ENCODE results near the gene OTOF.

The OTOF gene

DNA sequence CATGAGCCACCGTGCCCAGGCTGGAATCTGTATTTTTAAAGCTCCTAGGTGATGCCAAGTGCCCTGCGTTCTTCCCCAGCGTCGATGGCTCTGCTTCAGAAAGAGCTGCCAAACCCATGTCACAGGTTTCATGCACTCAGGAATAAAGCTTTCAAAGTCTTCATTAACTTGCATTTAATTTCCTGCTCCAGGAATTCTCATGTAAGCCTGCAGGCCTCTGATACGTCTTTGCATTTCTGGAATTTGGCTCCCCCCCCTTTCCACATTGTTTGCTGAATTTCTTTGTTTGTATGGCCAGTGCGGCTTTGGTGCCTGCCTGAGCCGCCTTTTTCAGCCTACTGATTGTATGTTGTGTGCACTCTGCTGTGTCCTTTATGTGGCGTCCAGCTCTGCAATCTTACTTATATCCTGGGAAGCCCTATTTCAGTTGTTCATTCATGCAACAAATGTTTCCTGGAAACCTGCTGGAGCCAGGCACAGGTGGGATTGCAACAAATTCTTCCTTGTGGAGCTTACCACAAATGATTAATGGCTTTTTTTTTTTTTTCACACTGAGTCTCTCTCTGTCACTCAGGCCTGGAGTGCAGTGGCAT, 17.9 kb upstream of the OTOF start:
- no peak for FAIRE-seq

DNA sequence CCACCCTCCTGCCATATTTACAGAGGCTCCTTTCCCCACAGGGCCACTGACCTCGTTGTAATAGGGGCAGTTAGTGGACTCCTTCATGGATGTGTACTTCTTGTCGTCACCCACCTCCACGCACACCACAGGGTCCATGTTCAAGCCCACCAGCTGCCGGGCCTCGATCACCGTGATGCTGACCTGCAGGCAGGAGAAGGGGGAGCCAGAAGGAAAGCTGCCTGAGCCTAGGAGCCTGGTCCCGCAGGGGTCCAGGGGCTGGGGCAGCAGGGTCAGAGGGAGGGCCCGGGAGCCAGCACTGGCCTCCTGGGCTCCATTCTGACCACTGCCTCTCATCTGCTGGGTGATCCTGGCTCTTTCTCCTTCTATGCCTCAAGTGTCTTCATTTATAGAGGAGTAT, 17.0 kb upstream of the OTOF start:
- no peak for FAIRE-seq

DNA sequence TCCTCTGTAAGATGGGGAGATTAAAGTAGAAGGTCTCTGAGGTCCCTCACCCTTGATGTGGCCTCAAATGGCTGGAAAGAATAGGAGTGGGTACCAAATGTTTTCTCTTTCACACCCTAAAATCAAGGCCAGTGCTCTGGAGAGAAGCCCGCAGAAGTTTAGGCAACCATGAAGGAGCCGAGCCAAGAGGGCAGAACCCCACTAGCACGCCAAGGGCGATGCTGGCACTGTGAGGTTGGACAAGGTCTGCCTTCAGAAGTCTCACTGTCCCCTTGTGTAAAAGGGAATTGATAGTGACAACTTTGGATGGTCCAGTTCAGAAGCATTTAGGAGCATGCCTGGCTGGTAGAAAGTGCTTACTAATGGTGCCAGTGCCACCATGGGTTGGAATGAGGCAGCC, 16.3 kb upstream of the OTOF start:
- FAIRE-seq, result no peak

DNA sequence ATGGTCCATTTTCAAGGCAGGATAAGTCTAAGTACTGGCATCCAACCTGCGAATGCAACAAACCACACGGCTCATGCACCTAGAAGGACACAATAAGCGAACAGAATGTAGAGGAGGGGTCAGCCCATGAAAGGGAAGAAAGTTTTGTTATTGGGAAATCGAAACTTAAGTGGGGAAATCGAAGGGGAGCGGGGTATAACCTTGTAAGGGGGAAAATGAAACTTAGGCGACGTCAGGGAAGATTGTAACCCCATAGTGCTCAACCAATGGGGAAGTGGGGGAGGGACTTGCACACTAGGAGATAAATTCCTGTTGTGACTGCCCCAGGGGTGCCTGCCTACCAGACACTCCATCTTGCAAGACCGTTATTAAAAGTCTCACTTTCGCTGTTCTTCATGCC, 15.6 kb upstream of the OTOF start:
- no peak for FAIRE-seq

DNA sequence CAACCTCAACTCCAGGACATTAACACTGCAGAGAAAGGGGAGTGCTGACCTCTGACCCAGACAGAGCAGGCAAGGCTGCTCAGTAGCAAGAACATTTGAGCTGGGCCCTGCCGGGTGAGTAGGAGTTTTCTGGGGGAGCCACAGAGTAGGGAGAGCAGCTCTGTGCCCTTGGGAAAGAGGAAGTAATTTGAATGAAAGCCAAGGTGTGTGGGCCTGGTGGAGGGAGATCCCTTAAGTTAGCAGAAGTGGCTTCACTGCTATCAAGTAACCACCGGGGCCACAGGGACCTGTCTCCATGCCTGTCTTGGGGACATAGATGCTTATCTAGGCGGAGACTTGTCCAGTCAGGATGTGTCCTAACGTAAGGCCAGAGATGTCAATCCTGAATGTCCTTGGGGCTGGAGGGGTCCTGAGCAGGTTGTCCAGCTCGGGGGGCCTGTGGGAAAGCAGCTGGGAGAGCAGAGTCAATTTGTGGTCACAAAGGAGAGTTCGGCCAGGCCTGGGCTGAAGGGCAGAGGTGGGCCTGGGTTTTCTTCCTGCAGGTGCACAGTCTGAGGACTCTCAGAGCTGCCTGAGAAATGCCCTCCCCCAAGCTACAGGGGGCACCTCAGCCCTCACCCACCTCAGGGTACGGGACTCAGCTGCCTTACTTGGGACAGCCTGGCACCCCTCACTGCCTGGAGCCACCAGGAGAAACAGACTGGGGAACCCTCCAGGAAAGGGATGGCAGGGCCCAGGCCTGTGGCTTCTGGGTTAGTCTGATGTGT, 15.0 kb upstream of the OTOF start:
- no peak for FAIRE-seq

DNA sequence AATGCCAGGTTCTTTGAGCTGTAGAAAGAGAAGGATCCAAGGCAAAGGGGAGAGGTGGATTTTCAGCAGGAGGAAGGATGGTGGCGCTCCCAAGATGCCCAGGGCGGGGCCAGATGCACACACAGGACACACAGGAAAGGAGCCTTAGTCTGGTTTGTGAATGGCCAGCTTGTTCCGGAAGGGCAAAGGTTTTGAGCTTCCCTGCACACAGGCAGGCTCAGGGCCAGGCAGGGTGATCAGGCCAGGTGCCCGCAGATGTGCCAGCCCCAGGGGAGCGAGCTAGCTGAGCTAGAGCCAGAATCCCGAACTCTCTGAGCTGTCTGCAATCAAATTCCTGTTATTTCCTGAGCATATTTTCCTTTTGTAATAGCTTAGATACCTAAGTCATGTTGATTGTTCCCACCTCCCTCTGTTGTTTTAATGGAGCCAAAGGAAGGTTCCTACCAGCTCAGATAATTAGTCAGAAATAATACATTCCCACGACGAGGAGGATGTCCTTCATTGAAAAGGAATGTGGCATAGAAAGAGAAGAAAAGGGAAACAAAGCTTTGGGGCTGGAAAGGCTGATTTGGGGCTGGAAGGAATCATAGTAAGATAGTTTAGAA, 13.7 kb upstream of the OTOF start:
- no peak for FAIRE-seq

DNA sequence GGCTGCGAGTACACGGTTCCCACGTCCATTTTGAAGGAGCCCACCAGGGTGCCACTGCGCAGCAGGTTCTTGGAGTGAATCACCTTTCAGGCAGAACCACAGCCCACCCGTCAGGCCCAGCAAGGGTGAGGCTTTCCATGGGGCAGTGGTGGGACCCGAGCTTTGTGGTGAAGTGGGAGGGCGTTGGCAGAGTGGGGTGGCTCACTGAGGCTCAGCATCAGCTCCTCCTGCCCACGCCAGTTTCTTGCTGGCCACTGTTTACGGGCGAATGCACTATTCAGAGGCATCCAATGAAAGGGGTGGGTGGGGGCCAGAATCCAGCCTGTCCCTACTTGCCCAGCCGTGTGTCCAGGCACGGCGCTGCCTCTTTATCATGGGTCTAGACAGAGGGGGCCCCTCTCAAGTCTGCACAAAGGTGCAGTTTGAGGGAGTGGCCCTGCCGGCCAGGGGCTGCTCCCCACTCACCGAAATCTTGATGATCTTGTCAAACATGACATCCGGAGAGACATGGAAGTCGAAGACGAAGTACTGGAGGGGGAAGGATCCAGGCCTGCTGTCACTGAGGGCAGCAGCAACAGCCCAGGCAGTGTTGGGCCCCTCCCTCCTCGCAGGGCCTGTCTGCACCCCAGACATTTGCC, 11.4 kb upstream of the OTOF start:
- FAIRE-seq, result no peak

DNA sequence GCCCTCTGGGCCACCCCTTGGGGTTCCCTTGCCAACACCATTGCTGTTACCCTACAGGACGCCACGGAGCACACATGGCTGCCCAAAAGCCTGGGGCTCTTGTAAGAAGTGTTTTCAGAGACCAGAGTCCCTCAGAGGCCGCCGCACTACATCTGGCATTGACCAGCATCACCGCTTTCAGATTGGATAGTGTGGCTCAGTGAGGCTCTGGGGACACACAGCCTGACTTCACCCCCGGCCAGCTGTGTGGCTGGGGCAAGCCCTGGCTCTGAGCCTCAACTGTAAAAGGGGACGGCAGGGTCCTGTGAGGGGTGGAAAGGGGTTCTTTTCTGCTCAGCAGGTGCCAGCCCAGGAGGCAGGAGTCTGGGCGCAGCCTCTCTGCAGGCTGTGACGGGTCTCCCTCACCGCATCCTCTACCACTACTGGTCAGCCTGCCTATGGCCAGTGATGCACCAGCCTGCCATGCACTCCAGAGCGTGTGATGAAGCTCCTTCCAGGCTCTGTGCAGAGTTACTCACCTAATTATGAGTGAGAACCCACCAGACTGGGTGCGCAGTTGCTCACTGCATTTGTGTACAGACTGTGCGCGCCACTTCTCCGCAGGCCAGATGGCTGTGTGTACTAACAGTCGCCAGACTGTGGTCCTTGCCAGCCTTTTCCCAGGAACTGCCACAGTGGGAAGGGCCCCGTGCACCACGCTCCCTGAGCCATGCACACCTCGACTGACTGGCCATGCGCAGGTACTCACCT, 10.7 kb upstream of the OTOF start:
- no peak for FAIRE-seq

DNA sequence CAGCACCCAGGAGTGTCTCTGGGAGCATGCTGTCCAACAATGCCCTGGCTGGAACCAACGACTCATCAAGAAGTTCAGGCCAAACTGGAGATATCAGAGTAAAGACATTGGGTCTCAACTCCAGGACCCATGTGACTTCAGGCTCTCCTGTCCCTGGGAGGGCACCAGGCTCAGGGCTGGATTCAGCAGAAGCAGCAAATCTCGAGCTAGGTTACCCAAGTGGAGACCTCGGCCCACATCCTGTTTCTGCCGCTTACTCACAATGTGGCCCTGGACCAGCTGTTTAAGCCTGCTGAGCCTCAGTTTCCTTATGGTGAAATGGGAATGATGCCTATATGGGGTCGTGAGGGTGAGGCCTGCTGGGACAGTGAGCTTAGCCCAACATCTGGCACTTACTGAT, 9.3 kb upstream of the OTOF start:
- FAIRE-seq, result no peak

DNA sequence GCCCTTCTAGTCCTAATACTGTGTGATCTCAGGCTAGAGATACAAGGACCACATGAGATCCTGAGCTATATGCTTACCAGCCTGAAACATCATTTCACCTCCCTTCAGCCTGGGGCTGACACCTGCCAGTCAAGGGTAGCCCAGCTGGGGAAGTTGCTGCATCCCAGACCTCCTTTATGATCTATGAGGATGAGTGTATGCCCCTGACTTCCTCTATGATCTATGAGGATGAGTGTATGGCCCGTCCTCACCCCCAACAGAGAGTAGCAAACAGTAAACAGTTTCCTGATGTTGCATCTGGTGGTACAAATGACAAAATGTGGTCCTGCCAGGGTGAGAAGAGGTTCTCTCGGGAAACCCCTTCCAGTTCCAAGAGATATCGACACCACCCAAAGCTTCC, 8.9 kb upstream of the OTOF start:
- no peak for FAIRE-seq

DNA sequence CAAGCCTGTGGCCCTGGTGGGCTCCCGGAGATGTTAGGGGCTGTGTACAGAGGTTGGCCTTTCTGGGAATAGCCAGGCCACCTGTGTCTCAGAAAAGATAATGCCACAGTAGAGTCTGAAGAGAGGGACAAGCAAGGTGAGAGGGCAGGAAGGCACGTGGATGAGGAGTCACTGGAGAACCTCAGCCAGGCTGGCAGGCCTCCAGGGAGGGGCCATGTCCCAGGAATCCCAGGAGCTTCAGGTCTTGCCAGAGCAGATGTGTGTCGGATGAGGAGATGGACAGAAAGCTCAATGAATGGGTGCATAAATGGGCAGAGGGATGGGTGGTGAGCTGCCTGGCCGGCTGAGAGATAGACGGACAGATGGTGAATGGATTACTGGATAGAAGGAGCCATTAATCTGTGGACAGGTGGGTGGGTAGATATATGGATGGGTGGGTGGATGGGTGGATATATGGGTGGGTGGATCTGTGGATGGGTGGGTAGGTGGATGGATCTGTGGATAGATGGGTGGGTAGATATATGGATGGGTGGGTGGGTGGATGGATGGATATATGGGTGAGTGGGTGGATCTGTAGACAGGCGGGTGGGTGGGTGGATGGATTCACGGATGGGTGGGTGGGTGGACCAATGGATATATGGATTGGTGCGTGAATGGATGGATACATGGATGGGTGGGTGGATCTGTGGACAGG, 7.9 kb upstream of the OTOF start:
- FAIRE-seq, result no peak

DNA sequence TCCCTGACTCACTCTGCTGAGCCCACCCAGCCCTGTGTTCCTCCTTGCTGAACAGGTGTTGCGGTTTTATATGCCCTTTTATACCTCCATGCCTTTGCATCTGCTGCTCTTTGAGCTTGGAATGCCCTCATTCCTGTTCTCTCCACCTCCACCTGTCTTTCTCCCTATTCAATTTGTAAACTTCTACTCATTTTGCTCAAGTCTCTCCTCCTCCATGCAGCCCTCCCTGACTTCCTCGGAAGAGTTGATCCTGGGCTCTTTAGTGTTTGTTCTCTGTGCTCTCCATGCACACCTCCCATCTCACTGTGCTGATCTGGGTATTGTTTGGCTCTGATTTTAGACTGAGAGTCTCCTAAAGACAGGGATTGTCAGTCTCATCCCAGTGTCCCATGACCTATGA, 7.2 kb upstream of the OTOF start:
- no peak for FAIRE-seq

DNA sequence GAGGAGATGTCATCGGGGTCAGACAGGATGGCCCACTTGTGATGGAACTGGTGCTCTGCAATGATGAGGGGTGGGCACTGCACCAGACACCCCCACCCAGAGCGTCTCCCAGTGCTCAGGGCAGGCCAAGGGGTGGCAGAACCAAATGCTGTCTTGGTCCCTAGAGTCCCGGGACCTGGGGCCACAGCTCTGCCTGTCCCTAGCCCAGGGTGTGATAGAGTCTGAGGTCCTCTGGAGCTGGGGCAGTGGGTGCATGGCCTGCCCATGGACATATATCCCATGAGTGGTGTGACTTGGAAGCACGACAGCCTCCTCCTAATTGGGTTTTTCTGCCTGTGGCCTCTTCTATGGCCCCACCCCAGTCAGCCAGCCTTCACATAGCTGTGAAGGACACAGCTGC, 6.7 kb upstream of the OTOF start:
- FAIRE-seq, result no peak

DNA sequence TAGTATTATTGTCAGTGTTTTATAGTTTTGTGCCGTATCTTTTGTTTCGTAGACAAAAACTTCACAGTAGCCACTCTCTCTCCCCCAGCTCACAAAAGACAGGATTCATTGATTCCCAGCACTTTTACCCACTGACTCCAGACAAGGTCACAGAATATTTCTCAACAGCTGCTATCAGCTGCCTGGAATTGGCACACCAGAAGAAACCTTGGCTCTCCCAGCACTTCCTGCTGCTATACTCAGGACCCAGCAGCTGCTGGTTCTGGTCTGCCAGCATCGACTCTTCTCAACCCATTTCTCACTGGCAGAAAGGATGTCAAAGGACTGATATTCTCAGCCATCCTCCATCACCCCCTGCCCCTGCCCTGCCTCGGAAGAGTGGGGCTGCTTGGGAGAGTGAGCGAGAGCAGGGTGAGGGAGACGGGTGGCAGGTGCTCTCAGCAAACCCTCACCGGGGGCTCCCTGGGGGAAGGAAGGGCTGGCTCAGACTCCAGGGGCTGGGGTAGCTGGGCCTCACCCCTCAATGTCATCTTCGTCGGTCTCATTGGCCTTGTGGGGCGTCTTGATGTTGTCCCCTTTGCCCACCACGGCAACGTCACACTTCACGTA, 6.1 kb upstream of the OTOF start:
- no peak for FAIRE-seq

DNA sequence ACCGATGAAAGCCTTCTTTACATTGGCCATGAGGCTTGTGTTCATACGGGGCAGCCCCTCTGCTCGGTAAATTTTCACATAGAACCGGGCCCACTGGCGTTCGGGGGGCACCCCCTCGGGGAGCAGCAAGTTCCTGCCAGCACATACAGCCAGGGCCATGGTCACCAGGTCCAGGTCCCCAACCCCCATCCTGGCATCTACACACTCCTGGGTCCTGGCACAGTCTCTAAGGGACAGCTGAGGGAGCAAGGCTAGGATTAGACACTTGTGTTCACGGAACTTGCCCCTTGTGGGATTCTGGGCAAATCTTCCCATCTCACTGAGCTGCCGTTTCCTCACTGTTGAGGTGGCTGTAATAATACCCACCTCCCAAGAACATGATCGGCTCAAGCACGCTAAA, 5.6 kb upstream of the OTOF start:
- FAIRE-seq, result no peak

DNA sequence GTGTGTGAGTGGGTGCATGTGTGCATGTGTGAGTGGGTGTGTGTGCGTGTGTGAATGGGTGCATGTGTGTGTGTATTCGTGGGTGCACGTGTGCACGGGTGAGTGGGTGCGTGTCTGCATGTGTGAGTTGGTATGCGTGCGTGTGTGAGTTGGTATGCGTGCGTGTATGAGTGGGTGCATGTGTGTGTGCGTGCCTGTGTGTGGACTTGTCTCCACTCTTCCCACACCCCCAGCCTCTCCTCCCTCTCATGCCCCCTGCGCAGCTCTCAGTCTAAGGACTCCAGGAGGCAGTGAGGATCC, 5.1 kb upstream of the OTOF start:
- no peak for FAIRE-seq

DNA sequence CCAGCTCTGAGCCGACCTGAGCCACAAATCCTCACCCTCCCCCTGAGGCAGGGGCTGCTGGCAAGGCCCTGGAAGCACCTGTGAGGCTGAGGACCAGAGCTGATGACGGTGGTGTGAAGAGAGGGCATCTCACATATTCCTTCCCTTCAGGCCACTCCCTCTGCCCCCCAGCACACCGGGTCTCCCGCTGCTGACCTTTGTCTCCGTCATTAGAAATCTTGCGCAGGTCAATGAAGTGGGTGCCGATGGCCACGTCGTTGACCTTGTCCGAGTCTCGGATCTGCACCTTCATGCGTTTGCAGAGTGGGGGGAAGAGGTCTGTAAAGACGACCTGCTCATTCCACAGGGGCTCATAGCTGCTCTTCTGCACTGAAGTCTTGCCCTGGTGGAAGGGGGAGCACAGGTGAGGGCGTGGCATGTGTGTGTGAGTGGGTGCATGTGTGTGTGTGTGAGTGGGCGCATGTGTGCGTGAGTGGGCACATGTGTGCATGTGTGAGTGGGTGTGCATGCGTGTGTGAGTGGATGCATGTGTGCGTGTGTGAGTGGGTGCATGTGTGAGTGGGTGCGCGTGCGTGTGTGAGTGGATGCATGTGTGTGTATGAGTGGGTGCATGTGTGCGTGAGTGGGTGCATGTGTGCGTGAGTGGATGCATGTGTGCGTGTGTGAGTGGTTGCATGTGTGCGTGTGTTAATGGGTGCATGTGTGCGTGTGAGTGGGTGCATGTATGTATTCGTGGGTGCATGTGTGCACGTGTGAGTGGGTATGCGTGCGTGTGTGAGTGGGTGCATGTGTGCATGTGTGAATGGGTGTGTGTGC, 4.5 kb upstream of the OTOF start:
- FAIRE-seq, result no peak

DNA sequence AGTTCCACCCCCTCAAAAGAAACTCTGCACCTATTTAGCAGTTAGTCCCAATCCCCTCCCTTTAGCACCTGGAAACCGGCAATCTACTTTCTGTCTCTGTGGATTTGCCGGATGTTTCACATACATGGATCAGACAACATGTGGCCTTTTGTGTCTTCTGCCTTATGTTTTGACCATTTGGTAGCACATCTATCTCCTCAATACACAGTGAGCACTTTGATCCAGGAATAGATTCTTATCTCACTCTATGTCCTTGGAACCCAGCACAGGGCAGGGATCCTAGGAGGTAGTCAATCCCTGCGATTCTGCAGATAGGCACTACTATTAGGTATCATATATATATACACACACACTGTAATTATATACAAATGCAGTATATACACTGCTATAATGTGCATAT, 3.8 kb upstream of the OTOF start:
- no peak for FAIRE-seq

DNA sequence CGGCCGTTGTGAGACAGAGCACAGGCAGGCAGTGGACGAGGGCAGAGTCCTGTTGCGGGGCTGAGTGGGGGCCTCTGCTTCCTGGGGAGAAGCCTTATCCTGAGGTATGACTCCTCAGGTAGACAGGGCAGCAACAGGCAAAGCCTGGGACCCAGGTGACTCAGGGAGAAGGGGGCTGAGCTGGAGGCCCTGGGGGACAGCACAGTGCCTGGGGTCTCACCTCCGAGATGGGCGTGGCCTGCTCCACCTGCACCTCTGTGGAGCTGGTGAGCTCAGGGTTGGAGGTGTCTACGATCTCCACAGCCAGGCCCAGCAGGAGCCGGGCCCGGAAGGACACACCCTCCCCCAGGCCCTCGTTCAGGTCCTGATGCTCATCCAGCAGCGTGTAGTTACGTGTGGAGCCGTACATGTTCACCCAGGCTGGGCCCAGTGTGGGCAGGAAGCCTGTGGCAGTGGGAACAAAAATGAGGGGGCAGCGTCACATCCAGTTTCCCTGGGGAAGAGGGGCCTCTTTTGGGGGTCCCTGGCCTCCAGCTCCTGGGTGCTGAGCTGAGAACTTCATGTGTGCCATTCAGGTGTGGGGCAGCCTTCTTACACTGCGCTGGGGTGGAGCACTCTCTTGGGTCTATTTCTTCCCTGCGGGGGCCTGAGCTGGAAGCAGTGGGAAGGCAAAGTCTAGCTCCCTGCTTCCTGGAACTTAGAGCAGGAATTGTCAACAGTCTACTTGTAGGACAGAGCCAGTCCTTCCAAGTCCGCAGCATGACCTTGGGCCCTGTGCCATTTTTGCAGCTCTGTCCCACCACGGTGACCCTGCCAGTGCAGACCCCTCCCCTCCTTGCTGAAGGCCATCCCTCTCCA, 2.9 kb upstream of the OTOF start:
- no peak for FAIRE-seq

DNA sequence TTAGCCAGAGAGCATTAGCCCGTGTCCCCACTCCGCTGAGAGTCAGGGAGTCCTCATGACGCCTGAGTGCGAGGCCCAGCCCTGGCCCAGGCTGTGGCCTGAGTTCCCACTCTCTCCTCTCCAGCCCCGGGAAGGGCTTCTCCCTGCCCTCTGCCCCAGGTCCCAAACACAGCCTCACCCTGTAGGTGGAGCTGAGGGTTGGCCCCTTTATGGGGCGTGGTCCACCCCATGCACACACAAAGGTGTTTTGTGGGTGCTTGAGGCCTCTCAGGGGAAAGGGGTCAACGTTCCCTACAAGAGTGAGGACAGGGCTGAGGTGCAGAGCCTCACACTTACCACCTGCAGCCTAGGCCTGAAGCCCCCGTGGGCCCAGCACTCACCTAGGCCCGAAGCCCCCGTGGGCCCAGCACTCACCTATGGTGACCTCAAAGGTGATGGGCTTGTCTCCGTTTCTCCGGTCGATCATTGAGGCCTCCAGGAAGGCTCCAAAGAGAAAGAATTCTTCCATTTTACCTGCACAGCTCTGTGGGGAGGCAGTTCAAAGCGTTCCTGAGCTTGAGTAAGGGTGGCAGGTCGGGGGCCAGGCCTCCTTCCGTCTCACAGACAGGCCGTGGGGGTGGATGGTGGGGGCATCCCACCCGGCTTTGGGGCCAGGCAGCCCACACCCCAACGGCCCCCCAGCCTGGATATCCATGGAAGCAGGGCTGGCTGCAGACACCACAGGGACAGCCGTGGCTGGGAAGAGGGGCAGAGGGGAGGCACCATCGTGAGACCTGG, 2.1 kb upstream of the OTOF start:
- no peak for FAIRE-seq

Data from endometrium (tissue), 2 donors.